Neural cell (in vitro differentiated cells): ENCODE results near the gene ZBTB21. TPM values are rescaled to one million over a fixed set of nuclear protein-coding genes. Genes with fewer than 3 reads are reported as not detected.

Experiments
- H2AFZ ChIP-seq: fragments of 200-600, 300-800 bp; sonication (generic), shearing (Covaris generic); 2 replicates; pipeline ENCODE4 v1.6.0; 2014; ENCODE audit warnings: low read depth, mild to moderate bottlenecking, antibody characterized with exemption, low read length, moderate library complexity
- H3F3A ChIP-seq: fragments of 200-600 bp; shearing (Covaris generic); 2 replicates; pipeline ENCODE4 v1.6.1; 2016; ENCODE audit warnings: mild to moderate bottlenecking, moderate library complexity, mixed read lengths, antibody characterized with exemption, low read length; ENCODE audit not compliant: insufficient read depth, poor library complexity, severe bottlenecking
- H3K27ac ChIP-seq: fragments of 200-600, 300-800 bp; sonication (generic), shearing (Covaris generic); 2 replicates; pipeline ENCODE4 v1.5.1; 2014; ENCODE audit warnings: mild to moderate bottlenecking, low read length, moderate library complexity
- H3K27me3 ChIP-seq: fragments of 300-800, 200-600 bp; sonication (generic), shearing (Covaris generic); 2 replicates; pipeline ENCODE4 v1.6.0; 2014; ENCODE audit warnings: mild to moderate bottlenecking, low read depth, low read length, moderate library complexity; ENCODE audit not compliant: insufficient read depth
- H3K36me3 ChIP-seq: fragments of 300-800, 200-600 bp; sonication (generic), shearing (Covaris generic); 2 replicates; pipeline ENCODE4 v1.5.1; 2014; ENCODE audit warnings: mild to moderate bottlenecking, antibody characterized with exemption, low read length, moderate library complexity; ENCODE audit not compliant: insufficient read depth
- H3K4me2 ChIP-seq: fragments of 300-800, 200-600 bp; sonication (generic), shearing (Covaris generic); 2 replicates; pipeline ENCODE4 v1.6.0; 2014; ENCODE audit warnings: mild to moderate bottlenecking, low read length
- H3K4me3 ChIP-seq: fragments of 300-800, 200-600 bp; sonication (generic), shearing (Covaris generic); 2 replicates; pipeline ENCODE4 v1.5.1; 2014; ENCODE audit warnings: mild to moderate bottlenecking, low read length, moderate library complexity
- H3K79me2 ChIP-seq: fragments of 200-600 bp; shearing (Covaris generic); replicated peaks from 2 replicates; pipeline ENCODE4 v1.6.0; 2014; ENCODE audit warnings: mild to moderate bottlenecking, low read length, moderate library complexity; ENCODE audit not compliant: insufficient read depth
- H3K9ac ChIP-seq: fragments of 300-800, 200-600 bp; sonication (generic), shearing (Covaris generic); 2 replicates; pipeline ENCODE4 v1.6.1; 2016; ENCODE audit warnings: mild to moderate bottlenecking, low read length, mixed read lengths
- H3K9me2 ChIP-seq: fragments of 200-600 bp; shearing (Covaris generic); 2 replicates; pipeline ENCODE4 v1.6.1; 2016; ENCODE audit warnings: mild to moderate bottlenecking, low read length, mixed read lengths; ENCODE audit not compliant: insufficient read depth
- H3K9me3 ChIP-seq: fragments of 200-600, 300-800 bp; sonication (generic), shearing (Covaris generic); 2 replicates; pipeline ENCODE4 v1.6.1; 2016; ENCODE audit warnings: mild to moderate bottlenecking, mixed run types, low read length, moderate library complexity, mixed read lengths
- H4K20me1 ChIP-seq: fragments of 200-600 bp; shearing (Covaris generic); 2 replicates; pipeline ENCODE4 v1.6.1; 2016; ENCODE audit warnings: mild to moderate bottlenecking, mixed run types; ENCODE audit not compliant: insufficient read depth
- EP300 ChIP-seq: fragments of 450-650 bp; conservative IDR thresholded peaks from 2 replicates; pipeline ENCODE4 v1.6.1; 2014; ENCODE audit warnings: antibody characterized with exemption, mild to moderate bottlenecking, moderate library complexity; ENCODE audit not compliant: poor library complexity, severe bottlenecking
- EZH2 ChIP-seq: fragments of 200-600, 300-800 bp; shearing (Covaris generic), sonication (generic); IDR thresholded peaks from 2 replicates; pipeline ENCODE4 v1.6.1; 2014; ENCODE audit warnings: antibody characterized with exemption, low read length, borderline replicate concordance, mild to moderate bottlenecking; ENCODE audit not compliant: insufficient read depth, poor library complexity, severe bottlenecking
- MXI1 ChIP-seq: fragments of 450-650 bp; conservative IDR thresholded peaks from 2 replicates; pipeline ENCODE4 v1.6.1; 2014; ENCODE audit warnings: antibody characterized with exemption, mild to moderate bottlenecking; ENCODE audit not compliant: poor library complexity, severe bottlenecking
- POLR2AphosphoS5 ChIP-seq: IDR thresholded peaks from 2 replicates; pipeline ENCODE4 v1.6.1; 2012
- RAD21 ChIP-seq: fragments of 450-650 bp; conservative IDR thresholded peaks from 2 replicates; pipeline ENCODE4 v1.6.1; 2014; ENCODE audit warnings: antibody characterized with exemption, mild to moderate bottlenecking, moderate library complexity
- SMC3 ChIP-seq: fragments of 450-650 bp; conservative IDR thresholded peaks from 2 replicates; pipeline ENCODE4 v1.6.1; 2014; ENCODE audit warnings: antibody characterized with exemption, mild to moderate bottlenecking, moderate library complexity; ENCODE audit not compliant: poor library complexity
- TAF1 ChIP-seq: IDR thresholded peaks from 2 replicates; pipeline ENCODE4 v1.6.1; 2012; ENCODE audit warnings: low read depth
- polyA plus RNA-seq: library from polyadenylated mRNA; depleted of rRNA; stranded (reverse); fragments of >200 nt; gene quantifications from 2 replicates; pipeline ENCODE4 v1.2.3, GENCODE V29; 2014
- TF ChIP-seq, protein P1 (sequence below): IDR thresholded peaks from 2 replicates; pipeline ENCODE4 v1.6.1; 2012; ENCODE audit warnings: borderline replicate concordance
- TF ChIP-seq, protein P2 (sequence below): fragments of 450-650 bp; IDR thresholded peaks from 2 replicates; pipeline ENCODE4 v1.5.1; 2014; ENCODE audit warnings: antibody characterized with exemption, mild to moderate bottlenecking, moderate library complexity; ENCODE audit not compliant: poor library complexity, severe bottlenecking

Gene ZBTB21
- polyA plus RNA-seq, 1 donor from 2014 or later: 8.0 TPM

DNA sequence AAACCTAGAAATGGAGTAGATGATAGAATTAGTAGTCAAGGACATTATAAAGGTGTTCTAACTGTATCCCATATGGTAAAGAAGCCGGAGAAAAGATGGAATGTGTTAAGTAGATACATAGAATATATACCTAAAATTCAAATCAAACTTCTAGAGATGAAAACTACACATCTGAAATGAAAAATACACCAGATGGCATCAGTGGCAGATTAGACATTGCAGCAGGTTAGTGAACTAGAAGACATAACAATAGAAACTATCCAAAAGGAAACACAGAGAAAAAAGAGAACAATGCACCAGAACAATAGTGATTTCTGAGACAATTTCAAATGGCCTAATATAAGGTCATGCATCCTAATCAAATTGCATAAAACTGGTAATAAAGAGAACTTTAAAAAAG lies 26.9 kb downstream of the ZBTB21 start:
- no peaks in the 10 kb centered on the region for H3K9me2 ChIP-seq
- no peak overlapping the region for H3K27ac ChIP-seq
- H3K4me3 ChIP-seq: no peak overlapping the region
- H3F3A ChIP-seq: no peaks in the 10 kb centered on the region
- H3K4me2 ChIP-seq: no peak overlapping the region
- no peak overlapping the region for H3K9ac ChIP-seq
- TF ChIP-seq EP300 (no peak), MXI1 (no peak), RAD21 (no peak), POLR2AphosphoS5 (no peak), TAF1 (no peak), EZH2 (no peak), SMC3 (no peak)
- TF ChIP-seq, protein P1, sequence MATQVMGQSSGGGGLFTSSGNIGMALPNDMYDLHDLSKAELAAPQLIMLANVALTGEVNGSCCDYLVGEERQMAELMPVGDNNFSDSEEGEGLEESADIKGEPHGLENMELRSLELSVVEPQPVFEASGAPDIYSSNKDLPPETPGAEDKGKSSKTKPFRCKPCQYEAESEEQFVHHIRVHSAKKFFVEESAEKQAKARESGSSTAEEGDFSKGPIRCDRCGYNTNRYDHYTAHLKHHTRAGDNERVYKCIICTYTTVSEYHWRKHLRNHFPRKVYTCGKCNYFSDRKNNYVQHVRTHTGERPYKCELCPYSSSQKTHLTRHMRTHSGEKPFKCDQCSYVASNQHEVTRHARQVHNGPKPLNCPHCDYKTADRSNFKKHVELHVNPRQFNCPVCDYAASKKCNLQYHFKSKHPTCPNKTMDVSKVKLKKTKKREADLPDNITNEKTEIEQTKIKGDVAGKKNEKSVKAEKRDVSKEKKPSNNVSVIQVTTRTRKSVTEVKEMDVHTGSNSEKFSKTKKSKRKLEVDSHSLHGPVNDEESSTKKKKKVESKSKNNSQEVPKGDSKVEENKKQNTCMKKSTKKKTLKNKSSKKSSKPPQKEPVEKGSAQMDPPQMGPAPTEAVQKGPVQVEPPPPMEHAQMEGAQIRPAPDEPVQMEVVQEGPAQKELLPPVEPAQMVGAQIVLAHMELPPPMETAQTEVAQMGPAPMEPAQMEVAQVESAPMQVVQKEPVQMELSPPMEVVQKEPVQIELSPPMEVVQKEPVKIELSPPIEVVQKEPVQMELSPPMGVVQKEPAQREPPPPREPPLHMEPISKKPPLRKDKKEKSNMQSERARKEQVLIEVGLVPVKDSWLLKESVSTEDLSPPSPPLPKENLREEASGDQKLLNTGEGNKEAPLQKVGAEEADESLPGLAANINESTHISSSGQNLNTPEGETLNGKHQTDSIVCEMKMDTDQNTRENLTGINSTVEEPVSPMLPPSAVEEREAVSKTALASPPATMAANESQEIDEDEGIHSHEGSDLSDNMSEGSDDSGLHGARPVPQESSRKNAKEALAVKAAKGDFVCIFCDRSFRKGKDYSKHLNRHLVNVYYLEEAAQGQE: no peak
- TF ChIP-seq, protein P2, sequence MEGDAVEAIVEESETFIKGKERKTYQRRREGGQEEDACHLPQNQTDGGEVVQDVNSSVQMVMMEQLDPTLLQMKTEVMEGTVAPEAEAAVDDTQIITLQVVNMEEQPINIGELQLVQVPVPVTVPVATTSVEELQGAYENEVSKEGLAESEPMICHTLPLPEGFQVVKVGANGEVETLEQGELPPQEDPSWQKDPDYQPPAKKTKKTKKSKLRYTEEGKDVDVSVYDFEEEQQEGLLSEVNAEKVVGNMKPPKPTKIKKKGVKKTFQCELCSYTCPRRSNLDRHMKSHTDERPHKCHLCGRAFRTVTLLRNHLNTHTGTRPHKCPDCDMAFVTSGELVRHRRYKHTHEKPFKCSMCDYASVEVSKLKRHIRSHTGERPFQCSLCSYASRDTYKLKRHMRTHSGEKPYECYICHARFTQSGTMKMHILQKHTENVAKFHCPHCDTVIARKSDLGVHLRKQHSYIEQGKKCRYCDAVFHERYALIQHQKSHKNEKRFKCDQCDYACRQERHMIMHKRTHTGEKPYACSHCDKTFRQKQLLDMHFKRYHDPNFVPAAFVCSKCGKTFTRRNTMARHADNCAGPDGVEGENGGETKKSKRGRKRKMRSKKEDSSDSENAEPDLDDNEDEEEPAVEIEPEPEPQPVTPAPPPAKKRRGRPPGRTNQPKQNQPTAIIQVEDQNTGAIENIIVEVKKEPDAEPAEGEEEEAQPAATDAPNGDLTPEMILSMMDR: no peak
- H2AFZ ChIP-seq: no peak overlapping the region
- H3K36me3 ChIP-seq: no peaks in the 10 kb centered on the region
- H3K9me3 ChIP-seq: no peaks in the 10 kb centered on the region
- no peaks in the 10 kb centered on the region for H4K20me1 ChIP-seq
- no peaks in the 10 kb centered on the region for H3K27me3 ChIP-seq
- no peaks in the 10 kb centered on the region for H3K79me2 ChIP-seq

DNA sequence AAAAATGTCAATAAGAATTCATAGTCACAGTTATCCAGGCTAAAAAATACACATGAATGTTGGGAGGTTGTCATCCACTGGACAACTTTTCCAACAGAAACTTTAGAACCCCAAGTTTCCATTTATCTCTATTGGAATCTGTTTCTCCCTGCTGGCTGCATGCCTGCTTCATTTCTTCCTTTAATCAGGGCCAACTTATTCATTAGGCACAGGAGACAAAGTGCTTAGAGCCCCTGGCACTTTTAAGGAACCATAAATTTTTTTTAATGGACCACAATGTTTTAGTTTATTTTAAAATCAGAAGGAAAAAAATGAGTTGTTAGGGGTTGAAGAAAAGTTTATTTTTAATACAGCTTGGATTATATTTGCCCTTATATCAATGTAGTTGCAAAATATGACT lies 29.6 kb downstream of the ZBTB21 start:
- no peaks in the 10 kb centered on the region for H3K9me3 ChIP-seq
- no peaks in the 10 kb centered on the region for H3K79me2 ChIP-seq
- TF ChIP-seq MXI1: no peak
- no peak for TF ChIP-seq RAD21
- TF ChIP-seq, protein P1: no peak
- TF ChIP-seq, protein P2: no peak
- TF ChIP-seq EZH2: no peak
- TF ChIP-seq POLR2AphosphoS5: no peak
- TF ChIP-seq SMC3: no peak
- TF ChIP-seq TAF1: no peak
- TF ChIP-seq EP300: no peak
- no peaks in the 10 kb centered on the region for H3F3A ChIP-seq
- H3K9ac ChIP-seq: no peak overlapping the region
- H3K27ac ChIP-seq: no peak overlapping the region
- no peaks in the 10 kb centered on the region for H3K9me2 ChIP-seq
- no peak overlapping the region for H2AFZ ChIP-seq
- H3K4me2 ChIP-seq: no peak overlapping the region
- no peak overlapping the region for H3K4me3 ChIP-seq
- H4K20me1 ChIP-seq: no peaks in the 10 kb centered on the region
- H3K27me3 ChIP-seq: no peaks in the 10 kb centered on the region
- H3K36me3 ChIP-seq: no peaks in the 10 kb centered on the region
